Dendritic cell treated with granulocyte-macrophage colony-stimulating factor and Interleukin-4, amounts not matched to agents 40 ng/mL and 50 ng/mL, for 4 days (primary cell): Measurements from ENCODE around the gene SGPP2.

Source experiments
- H3K27ac Mint-ChIP-seq: one replicate; pipeline ENCODE4 v1.8.0; 2022; ENCODE audit warnings: mild to moderate bottlenecking, mixed read lengths
- H3K27me3 Mint-ChIP-seq: one replicate; pipeline ENCODE4 v1.8.0; 2022; ENCODE audit warnings: mild to moderate bottlenecking, mixed read lengths
- H3K36me3 Mint-ChIP-seq: one replicate; pipeline ENCODE4 v1.8.0; 2022; ENCODE audit warnings: low read depth, mixed read lengths
- H3K4me1 Mint-ChIP-seq: one replicate; pipeline ENCODE4 v1.8.0; 2022; ENCODE audit warnings: low read depth, mixed read lengths
- H3K4me3 Mint-ChIP-seq: one replicate; pipeline ENCODE4 v1.8.0; 2022; ENCODE audit warnings: mild to moderate bottlenecking, moderate library complexity, mixed read lengths
- H3K9me3 Mint-ChIP-seq: one replicate; pipeline ENCODE4 v1.8.0; 2022; ENCODE audit warnings: mixed read lengths
- intact Hi-C: fragments of 100-400 bp; cut with micrococcal nuclease; formaldehyde crosslinking; loops from one replicate; pipeline ENCODE4 v1.15.0; 2022

Gene SGPP2

DNA sequence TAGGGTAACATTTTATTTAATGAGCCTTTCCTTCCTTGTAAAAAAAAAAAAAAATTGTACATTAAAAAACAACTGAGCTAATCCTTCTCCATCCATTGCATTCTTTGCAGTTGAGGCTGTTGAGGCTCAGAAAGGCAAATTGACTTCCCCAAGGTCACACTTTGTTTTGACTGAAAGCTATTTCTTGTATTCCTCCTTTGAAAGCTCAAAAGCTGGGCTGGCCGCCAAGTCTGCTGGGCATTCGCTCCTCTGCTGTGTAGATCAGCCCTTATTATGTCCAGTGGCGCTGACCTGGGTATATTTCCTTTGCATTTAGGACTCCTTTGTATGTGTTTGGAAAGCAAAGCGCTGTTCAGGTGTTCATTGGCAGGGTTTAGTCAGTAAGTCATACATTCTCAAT, 44.0 kb downstream of the SGPP2 start:
- H3K36me3 Mint-ChIP-seq = no peaks in the 10 kb centered on the region
- peaks cover 5% of the 10 kb centered on the region for H3K4me1 Mint-ChIP-seq
- intact Hi-C loops = no loop called here
- H3K4me3 Mint-ChIP-seq = no peak overlapping the region
- H3K9me3 Mint-ChIP-seq = no peaks in the 10 kb centered on the region
- H3K27me3 Mint-ChIP-seq = peaks cover 4% of the 10 kb centered on the region
- H3K27ac Mint-ChIP-seq = no peak overlapping the region

- H3K27ac Mint-ChIP-seq = no peak overlapping the region
- H3K9me3 Mint-ChIP-seq = no peaks in the 10 kb centered on the region
- intact Hi-C loops = no loop called here
- no peak overlapping the region for H3K4me3 Mint-ChIP-seq
- H3K4me1 Mint-ChIP-seq = no peaks in the 10 kb centered on the region
- H3K36me3 Mint-ChIP-seq = no peaks in the 10 kb centered on the region
- H3K27me3 Mint-ChIP-seq = peaks cover 2% of the 10 kb centered on the region
Observed at GRCh38 chr2:222470802-222471468, 46.6 kb downstream of the SGPP2 start.

DNA sequence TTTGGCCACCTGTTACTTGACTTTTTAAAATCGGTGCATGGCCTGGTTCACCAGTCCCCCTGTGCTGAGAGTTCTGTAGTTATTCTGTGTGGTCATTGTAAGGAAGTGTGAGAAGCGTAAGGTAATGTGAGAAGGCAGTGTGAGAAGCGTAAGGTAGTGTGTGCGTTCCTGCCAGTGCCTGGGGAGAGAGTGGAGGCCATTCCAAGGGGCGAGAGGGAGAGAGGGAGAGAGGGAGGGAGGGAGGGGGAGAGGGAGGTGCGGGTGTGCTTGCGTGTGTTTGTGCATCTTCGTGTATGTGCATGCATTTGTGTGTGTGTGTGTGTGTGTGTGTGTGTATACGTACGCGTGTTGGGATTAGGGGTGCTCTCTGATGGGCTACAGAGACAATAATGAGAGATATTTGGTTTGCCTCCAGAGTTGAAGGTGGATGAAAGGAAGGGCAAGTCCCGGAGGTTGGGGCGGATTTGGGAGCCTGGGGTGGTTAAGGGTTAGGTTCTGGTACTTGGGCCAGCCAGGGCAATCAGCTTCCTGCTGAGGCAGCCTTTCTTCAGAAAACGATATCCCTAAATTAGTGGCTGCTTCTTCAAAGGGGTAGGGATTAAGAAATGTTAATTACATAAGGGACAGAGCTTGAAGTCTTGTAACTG, 53.7 kb downstream of the SGPP2 start:
- Mint-ChIP-seq H3K4me3 (no peak overlapping the region), H3K9me3 (no peaks in the 10 kb centered on the region), H3K36me3 (no peaks in the 10 kb centered on the region), H3K27ac (no peak overlapping the region), H3K4me1 (no peaks in the 10 kb centered on the region), H3K27me3 (peaks cover 4% of the 10 kb centered on the region)
- intact Hi-C loops = no loop called here

GRCh38 chr2:222479859-222480258, 55.5 kb downstream of the SGPP2 start:
- Mint-ChIP-seq H3K36me3 (no peaks in the 10 kb centered on the region), H3K4me3 (no peak overlapping the region)

DNA sequence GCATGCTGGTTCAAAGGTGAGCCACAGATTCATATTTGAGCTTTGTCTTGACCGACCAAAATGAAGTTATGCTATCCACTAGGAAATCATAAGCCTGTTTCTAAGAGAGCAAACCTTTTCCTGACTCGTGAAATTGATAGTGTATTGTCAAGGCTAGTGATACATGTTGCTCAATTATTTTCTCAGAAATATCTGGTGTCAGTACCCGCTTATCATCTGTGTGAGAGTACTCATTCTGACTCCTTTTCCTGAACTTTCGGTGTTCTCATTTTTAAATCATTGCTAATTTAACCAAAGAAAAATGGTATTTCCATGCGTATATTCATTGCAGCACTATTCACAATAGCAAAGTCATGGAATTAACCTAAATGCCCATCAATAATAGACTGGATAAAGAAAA, 56.2 kb downstream of the SGPP2 start:
- Mint-ChIP-seq H3K4me3 (no peak overlapping the region), H3K9me3 (no peaks in the 10 kb centered on the region), H3K4me1 (no peaks in the 10 kb centered on the region), H3K27me3 (peaks cover 16% of the 10 kb centered on the region), H3K36me3 (no peaks in the 10 kb centered on the region), H3K27ac (no peak overlapping the region)
- intact Hi-C loops = loop anchor here (5.0 kb wide), 1 partner anchor 163 kb away; no protein-coding TSS in a partner anchor

More at GRCh38 chr2:222479859-222480258, 55.5 kb downstream of the SGPP2 start:
- no peaks in the 10 kb centered on the region for H3K4me1 Mint-ChIP-seq
- H3K27me3 Mint-ChIP-seq = peaks cover 12% of the 10 kb centered on the region
- intact Hi-C loops = loop anchor here (5.0 kb wide), 1 partner anchor 163 kb away; no protein-coding TSS in a partner anchor
- H3K9me3 Mint-ChIP-seq = no peaks in the 10 kb centered on the region
- H3K27ac Mint-ChIP-seq = no peak overlapping the region

DNA sequence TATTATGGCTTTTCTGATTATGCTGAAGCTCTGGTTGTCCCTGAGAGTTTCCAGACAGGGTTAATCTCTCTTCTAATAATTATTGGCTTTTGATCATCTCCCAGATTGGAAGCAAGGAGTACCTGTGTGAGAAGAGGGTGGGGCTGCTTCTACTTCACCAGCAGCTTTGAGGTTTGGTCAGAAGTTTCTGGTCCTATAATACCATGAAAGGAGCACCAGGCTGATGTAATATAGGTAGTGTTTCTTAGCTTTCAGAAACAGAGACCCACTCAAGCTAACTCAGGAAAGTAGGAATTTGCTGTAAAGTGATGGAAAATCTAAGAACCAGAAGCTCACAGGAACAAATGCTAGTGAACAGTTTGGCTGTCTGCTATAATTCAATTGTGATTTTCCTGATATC, 57.6 kb downstream of the SGPP2 start:
- Mint-ChIP-seq H3K27ac (no peak overlapping the region), H3K27me3 (peaks cover 16% of the 10 kb centered on the region), H3K9me3 (no peaks in the 10 kb centered on the region), H3K36me3 (no peaks in the 10 kb centered on the region), H3K4me3 (no peak overlapping the region), H3K4me1 (no peaks in the 10 kb centered on the region)
- intact Hi-C loops = loop anchor here (2.0 to 5.0 kb wide), 2 partner anchors 165 to 425 kb away; no protein-coding TSS in a partner anchor

DNA sequence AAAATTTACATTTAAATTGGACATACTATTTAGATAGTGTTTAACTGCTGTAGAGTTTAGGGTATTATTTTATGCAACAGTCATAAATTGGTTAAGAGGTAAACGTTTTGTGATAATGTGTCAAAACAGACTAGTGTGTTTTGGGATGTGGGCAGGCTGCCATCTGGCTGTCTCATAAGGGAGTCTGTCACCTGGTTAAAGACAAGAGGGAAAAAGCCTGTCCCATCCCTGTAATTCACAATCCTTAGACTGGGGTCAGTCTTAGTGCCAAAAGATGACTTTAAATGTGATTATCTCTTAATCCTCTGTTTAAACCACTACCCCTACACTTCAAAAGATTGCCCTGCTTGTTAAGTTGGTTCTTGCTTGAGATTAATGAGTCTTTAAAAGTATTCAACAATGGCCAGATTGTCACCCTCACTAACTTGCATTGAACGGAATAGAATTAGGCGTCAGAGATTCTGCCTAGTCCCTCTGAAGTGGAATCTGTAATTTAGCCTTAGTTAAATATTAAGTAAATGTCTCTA, 59.2 kb downstream of the SGPP2 start:
- Mint-ChIP-seq H3K4me3 (no peak overlapping the region), H3K27ac (no peak overlapping the region), H3K36me3 (no peaks in the 10 kb centered on the region), H3K9me3 (no peaks in the 10 kb centered on the region), H3K4me1 (no peaks in the 10 kb centered on the region), H3K27me3 (peaks cover 16% of the 10 kb centered on the region)
- intact Hi-C loops = loop anchor here (2.0 to 5.0 kb wide), 2 partner anchors 166 to 427 kb away; no protein-coding TSS in a partner anchor

DNA sequence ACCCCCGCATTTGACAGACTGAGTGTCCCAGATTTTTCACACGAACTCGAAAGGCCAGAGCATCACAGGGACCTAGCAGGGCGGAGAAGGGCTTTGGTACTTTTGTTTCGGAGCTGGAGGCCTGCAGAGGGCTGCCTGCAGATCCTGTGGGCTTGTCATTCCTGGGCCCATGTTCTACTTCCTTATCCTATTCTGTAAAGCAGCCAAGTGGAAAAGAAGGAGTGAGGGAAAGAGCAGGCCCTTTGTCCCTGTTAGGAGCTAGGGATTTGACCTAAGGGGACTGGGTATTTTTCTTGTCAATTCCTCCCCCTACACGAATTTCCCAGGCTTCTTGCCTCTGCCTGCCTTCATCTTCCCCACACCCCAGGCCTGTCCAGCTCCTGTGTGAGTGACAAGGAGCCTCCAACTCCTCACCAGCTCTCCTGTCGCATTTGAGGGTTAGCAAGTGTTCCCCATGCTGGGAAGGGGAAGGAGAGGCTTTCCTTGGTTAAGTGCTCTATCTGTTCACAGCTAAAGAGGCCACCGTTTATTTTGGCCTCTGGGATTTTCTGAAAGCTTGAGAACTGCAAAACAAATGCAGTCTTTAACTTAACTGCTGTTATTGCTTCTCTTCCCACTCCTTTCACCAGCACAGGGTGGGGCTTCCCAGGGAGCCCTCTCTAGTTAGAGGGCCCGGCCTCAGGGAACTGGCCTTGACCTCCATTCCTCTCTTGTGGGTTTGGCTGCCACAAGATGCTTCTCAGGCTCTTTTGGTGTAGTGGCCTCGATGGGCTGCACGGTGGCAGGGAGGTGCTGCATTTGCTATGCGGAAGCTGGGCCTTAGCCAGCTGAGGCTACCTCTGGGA, 61.2 kb downstream of the SGPP2 start:
- peaks cover 16% of the 10 kb centered on the region for H3K27me3 Mint-ChIP-seq
- H3K4me1 Mint-ChIP-seq = no peaks in the 10 kb centered on the region
- intact Hi-C loops = no loop called here
- no peaks in the 10 kb centered on the region for H3K36me3 Mint-ChIP-seq
- no peak overlapping the region for H3K4me3 Mint-ChIP-seq
- no peaks in the 10 kb centered on the region for H3K9me3 Mint-ChIP-seq
- H3K27ac Mint-ChIP-seq = no peak overlapping the region

- Mint-ChIP-seq H3K4me3 (no peak overlapping the region), H3K9me3 (peaks cover 21% of the 10 kb centered on the region)
Observed at GRCh38 chr2:222490131-222490530, 65.8 kb downstream of the SGPP2 start.

GRCh38 chr2:222492683-222493082, 68.3 kb downstream of the SGPP2 start:
- Mint-ChIP-seq H3K27me3 (no peaks in the 10 kb centered on the region), H3K4me1 (no peaks in the 10 kb centered on the region), H3K9me3 (peaks cover 21% of the 10 kb centered on the region), H3K36me3 (no peaks in the 10 kb centered on the region), H3K4me3 (no peak overlapping the region), H3K27ac (no peak overlapping the region)
- intact Hi-C loops = no loop called here

More at GRCh38 chr2:222490131-222490530, 65.8 kb downstream of the SGPP2 start:
- no peak overlapping the region for H3K27ac Mint-ChIP-seq
- H3K27me3 Mint-ChIP-seq = peaks cover 2% of the 10 kb centered on the region
- H3K4me1 Mint-ChIP-seq = no peaks in the 10 kb centered on the region
- H3K36me3 Mint-ChIP-seq = no peaks in the 10 kb centered on the region
- intact Hi-C loops = no loop called here

GRCh38 chr2:222494104-222494739, 69.9 kb downstream of the SGPP2 start:
- Mint-ChIP-seq H3K4me3 (no peak overlapping the region), H3K4me1 (no peaks in the 10 kb centered on the region), H3K27ac (no peak overlapping the region), H3K9me3 (peaks cover 21% of the 10 kb centered on the region), H3K36me3 (no peaks in the 10 kb centered on the region), H3K27me3 (no peaks in the 10 kb centered on the region)
- intact Hi-C loops = no loop called here

GRCh38 chr2:222495388-222495787, 71.0 kb downstream of the SGPP2 start:
- Mint-ChIP-seq H3K4me1 (no peaks in the 10 kb centered on the region), H3K27me3 (no peaks in the 10 kb centered on the region), H3K4me3 (no peak overlapping the region), H3K36me3 (no peaks in the 10 kb centered on the region), H3K9me3 (peaks cover 21% of the 10 kb centered on the region), H3K27ac (no peak overlapping the region)
- intact Hi-C loops = no loop called here

DNA sequence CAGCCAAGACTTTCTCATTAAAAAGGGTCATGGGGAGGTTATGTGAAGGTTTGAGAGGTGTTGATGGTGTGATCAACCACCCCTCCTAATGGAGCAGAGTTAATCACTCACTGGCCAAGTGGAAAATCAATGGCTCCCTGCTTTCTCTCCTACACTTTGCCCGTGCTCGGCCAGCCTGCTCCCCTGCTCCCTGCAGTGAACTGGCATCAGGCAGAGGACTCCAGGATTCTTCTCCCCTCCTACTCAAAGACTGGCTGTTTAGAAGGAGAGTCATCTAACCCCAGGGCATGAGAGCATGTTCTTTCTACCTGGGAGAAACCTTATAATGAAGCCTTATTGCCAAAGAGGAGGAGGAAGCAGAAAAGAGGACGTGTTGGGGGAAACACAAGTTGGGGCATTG, 74.9 kb downstream of the SGPP2 start:
- H3K36me3 Mint-ChIP-seq = no peaks in the 10 kb centered on the region
- intact Hi-C loops = no loop called here
- H3K4me1 Mint-ChIP-seq = no peaks in the 10 kb centered on the region
- no peak overlapping the region for H3K4me3 Mint-ChIP-seq
- H3K27me3 Mint-ChIP-seq = no peaks in the 10 kb centered on the region
- no peaks in the 10 kb centered on the region for H3K9me3 Mint-ChIP-seq
- no peak overlapping the region for H3K27ac Mint-ChIP-seq
